ENCODE measurements around the gene LGALS9C. TPM values are rescaled to one million over a fixed set of nuclear protein-coding genes. Genes with fewer than 3 reads are reported as not detected.
A peak's percentile ranks its signal among the peaks of the same experiment; 100 is the strongest.
"Not testable (repeated sequence)": the region's sequence is repeated elsewhere in the genome, so short reads cannot be mapped to it uniquely, and the experiment has no call there.

LGALS9C gene
- total RNA-seq, 1 donor from 2014 or later = not detected

- intact Hi-C loops (cut with DNase I); DNase-seq; ATAC-seq (ENCODE audit: poor library complexity): not testable (repeated sequence)
Measured at GRCh38 chr17:18508667-18509066, 32.1 kb downstream of the LGALS9C start.

- ATAC-seq (ENCODE audit: poor library complexity); DNase-seq; intact Hi-C loops (cut with DNase I): not testable (repeated sequence)
Measured at GRCh38 chr17:18521100-18521499, 44.5 kb downstream of the LGALS9C start.

GRCh38 chr17:18525015-18525414, 48.4 kb downstream of the LGALS9C start:
- intact Hi-C loops (cut with DNase I); DNase-seq; ATAC-seq (ENCODE audit: poor library complexity): not testable (repeated sequence)

- ATAC-seq (ENCODE audit: poor library complexity); DNase-seq; intact Hi-C loops (cut with DNase I): not testable (repeated sequence)
Measured at GRCh38 chr17:18526168-18526800, 49.7 kb downstream of the LGALS9C start.

- DNase-seq; intact Hi-C loops (cut with DNase I); ATAC-seq (ENCODE audit: poor library complexity): not testable (repeated sequence)
Measured at GRCh38 chr17:18527354-18527753, 50.8 kb downstream of the LGALS9C start.

- ATAC-seq (ENCODE audit: poor library complexity); DNase-seq; intact Hi-C loops (cut with DNase I): not testable (repeated sequence)
Measured at GRCh38 chr17:18528435-18528834, 51.8 kb downstream of the LGALS9C start.

- DNase-seq; intact Hi-C loops (cut with DNase I); ATAC-seq (ENCODE audit: poor library complexity): not testable (repeated sequence)
Measured at GRCh38 chr17:18528899-18529500, 52.4 kb downstream of the LGALS9C start.

GRCh38 chr17:18530405-18530804, 53.8 kb downstream of the LGALS9C start:
- intact Hi-C loops (cut with DNase I); DNase-seq; ATAC-seq (ENCODE audit: poor library complexity): not testable (repeated sequence)

- intact Hi-C loops (cut with DNase I); DNase-seq: not testable (repeated sequence)
- peak; percentile 84 for ATAC-seq (ENCODE audit: poor library complexity)
Measured at GRCh38 chr17:18542234-18542633, 65.6 kb downstream of the LGALS9C start.

GRCh38 chr17:18542907-18543306, 66.3 kb downstream of the LGALS9C start:
- ATAC-seq (ENCODE audit: poor library complexity); intact Hi-C loops (cut with DNase I); DNase-seq: not testable (repeated sequence)

Other genes starting within 250 kb of the LGALS9C start
- 269 TPM for gene FLII, start 218.1 kb upstream of the LGALS9C start, total RNA-seq
- gene MIEF2, start 216.1 kb upstream of the LGALS9C start, total RNA-seq = 32.7 TPM
- gene TOP3A, start 161.8 kb upstream of the LGALS9C start, total RNA-seq = 8.1 TPM
- gene SMCR8, start 161.5 kb upstream of the LGALS9C start, total RNA-seq = 11.5 TPM
- gene SHMT1, start 113.2 kb upstream of the LGALS9C start, total RNA-seq = 10.0 TPM
- gene EVPLL, start 99.0 kb upstream of the LGALS9C start, total RNA-seq = not detected
- gene TBC1D28, start 167.6 kb downstream of the LGALS9C start, total RNA-seq = not detected
- 0.91 TPM for gene FOXO3B, start 205.5 kb downstream of the LGALS9C start, total RNA-seq